NCI-H510A (cell line): ENCODE data around the gene CALHM4.
A peak's percentile ranks its signal among the peaks of the same experiment; 100 is the strongest.

ENCODE experiments used
- DNase-seq: peaks from one replicate; lab custom pipeline; 2025; lab: John Stamatoyannopoulos, UW

The CALHM4 gene, protein sequence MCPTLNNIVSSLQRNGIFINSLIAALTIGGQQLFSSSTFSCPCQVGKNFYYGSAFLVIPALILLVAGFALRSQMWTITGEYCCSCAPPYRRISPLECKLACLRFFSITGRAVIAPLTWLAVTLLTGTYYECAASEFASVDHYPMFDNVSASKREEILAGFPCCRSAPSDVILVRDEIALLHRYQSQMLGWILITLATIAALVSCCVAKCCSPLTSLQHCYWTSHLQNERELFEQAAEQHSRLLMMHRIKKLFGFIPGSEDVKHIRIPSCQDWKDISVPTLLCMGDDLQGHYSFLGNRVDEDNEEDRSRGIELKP

DNA sequence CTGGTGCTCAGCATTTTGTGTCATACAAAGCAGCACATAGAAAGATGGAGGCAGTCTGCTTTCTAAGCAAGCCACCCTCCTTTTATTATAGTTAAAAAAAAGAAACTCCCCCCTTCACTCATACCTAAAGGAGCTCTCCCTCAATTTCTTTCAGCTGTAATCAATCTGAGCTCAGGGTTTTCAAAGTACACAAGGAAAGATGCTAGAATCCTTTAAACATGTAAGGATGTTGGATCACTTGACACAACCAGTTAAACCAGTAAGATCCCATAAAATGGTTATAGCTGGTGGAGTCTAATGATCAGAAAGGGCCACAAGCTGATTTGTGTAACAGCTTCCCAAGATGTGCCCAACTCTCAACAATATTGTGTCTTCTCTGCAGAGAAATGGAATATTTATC, at the start of gene CALHM4:
Gene CALHM4, plus strand, starts transcription at position 301 of the 400 bp plus-strand sequence. Its CDS starts 43 bp downstream, at position 344.
- no peak for DNase-seq

DNA sequence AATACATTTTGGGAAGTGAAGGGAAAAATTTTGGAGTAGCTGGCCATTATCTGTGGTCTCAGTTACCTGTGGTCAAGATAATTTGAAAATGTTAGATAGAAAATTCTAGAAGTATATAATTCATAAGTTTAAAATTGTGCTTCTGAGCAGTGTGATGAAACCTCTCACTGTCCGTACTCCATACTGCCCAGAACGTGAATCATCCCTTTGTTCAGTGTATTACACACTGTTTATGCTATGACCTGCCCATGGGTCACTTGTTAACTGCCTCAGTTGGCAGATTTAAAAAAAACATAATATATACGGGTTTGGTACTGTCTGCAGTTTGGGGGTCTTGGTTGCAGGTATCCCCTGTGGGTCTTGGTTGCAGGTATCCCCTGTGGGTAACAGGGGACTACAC, 46.2 kb upstream of the CALHM4 start:
- DNase-seq, result no peak

DNA sequence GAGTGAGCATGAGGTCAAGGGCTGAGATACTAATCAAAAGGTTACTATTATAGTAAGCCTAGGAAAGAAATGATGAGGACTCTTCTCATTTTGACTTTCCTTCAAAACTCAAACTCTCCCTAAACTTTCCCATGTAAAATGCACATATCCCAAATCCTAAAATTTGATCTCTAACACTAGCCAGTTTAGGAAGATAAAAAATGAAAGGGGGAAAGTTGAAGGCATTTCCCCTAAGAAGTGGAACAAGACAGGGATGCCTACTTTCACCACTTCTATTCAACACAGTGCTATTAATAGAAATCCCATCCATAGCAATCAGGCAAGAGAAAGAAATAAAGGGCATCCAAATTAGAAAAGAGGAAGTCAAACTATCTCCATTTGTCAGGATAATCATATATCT, 45.0 kb upstream of the CALHM4 start:
- DNase-seq, result no peak

DNA sequence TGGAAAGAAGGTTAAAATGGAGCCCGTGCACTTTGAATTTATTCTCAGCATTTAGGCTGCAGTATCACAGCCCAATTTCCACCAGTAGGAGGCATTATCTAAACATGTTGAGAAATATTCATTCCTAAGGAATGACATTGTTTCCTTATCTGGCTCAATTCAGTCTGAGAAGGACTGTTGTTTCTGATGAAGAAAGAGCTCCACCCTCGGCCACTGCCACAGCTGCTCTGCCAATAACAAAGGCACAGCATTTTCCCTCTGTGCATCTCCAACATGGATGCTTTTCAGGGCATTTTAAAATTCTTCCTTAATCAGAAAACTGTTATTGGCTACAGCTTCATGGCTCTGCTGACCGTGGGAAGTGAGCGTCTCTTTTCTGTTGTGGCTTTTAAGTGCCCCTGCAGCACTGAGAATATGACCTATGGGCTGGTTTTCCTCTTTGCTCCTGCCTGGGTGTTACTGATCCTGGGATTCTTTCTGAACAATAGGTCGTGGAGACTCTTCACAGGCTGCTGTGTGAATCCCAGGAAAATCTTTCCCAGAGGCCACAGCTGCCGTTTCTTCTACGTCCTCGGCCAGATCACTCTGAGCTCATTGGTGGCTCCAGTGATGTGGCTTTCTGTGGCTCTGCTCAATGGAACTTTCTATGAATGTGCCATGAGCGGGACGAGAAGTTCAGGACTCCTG, 42.0 kb upstream of the CALHM4 start, which contains the start of gene CALHM5:
Gene CALHM5, plus strand, starts transcription at position 216 of the 687 bp plus-strand sequence. Its CDS starts 58 bp downstream, at position 274.
- no peak for DNase-seq

DNA sequence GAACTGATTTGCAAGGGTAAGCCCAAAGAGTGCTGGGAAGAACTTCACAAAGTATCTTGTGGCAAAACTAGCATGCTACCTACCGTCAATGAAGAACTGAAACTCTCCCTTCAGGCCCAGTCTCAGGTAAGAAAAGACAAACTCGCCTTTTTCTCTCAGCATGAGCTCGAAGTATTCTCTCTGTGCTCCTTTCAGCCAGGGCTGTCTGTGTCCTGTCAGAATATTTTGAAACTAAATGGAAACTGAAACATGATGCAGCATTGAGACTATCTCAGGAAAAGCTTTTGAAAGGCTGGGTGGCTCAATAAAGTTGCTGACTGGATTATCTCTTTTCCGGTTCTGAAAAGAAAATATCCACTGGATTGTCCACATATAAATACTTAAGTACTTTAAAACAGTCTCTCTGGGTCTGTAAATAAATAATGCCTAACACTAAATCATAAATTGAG, 41.4 kb upstream of the CALHM4 start:
- DNase-seq, result no peak

DNA sequence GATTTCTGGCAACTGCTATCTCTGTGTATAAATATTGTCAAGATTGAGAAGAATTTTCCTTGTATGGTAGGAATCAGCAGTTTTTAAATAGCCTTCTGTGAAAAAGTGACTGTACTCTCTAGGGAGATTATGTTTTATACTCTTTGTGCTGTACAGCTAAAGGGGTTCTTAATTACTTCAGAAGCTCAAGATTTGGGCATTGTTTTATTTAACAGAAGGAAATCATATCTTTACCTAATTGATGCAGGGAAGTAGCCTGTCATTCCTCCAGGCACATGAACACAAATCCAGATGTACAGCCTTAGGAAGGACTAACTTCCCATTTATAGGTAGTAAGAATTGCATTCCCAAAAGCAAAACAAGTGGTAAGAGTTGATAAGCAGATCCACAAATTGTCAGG, 40.8 kb upstream of the CALHM4 start:
- DNase-seq, result no peak

DNA sequence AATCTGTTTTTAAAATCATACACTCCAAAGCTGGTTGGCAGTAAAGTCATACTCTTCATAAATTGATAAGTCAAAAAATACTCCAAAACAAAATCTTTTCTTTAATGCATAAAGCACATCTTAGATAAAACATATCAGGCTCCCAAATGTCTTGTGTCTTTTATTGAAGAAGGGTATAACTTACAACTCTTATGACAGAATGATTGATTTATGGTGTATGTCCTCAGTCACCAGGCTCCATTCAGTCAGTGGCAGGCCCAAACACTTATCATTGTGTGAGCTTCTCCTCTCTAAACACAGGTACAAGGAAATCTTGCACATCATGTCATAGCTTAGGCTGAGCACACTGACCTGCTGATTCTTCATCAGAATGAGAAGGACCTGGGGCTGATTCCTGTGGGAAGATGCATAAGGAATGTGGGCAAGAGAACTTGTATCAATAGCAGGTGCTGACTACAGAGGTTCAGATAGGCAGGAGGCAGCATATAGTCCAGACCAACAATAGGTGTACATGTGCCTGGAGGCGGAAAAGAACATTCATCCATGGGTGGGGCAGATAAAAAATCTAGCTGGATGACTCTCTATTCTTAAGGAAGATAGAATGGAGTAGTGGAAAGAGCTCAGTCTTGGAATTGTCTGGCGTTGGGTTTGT, 40.2 kb upstream of the CALHM4 start:
- no peak for DNase-seq

DNA sequence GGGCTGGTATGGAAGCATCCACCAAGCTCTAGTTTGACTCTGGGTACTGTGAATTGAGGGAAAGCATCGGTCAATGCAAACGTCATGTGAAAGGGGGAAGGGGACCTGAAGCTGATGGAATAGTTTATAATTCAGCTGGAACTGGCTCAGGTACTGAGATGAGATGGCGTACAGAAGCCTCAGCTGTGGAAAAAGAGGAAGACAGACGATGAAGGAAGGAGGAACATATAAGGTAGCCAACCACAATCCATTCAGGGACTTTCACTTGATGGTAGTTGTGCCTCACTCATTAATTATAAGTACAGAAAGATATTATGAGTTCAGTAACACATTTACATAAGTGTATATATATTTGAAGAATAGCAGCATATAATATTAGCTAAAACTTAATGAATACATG, 39.4 kb upstream of the CALHM4 start:
- DNase-seq, result no peak

DNA sequence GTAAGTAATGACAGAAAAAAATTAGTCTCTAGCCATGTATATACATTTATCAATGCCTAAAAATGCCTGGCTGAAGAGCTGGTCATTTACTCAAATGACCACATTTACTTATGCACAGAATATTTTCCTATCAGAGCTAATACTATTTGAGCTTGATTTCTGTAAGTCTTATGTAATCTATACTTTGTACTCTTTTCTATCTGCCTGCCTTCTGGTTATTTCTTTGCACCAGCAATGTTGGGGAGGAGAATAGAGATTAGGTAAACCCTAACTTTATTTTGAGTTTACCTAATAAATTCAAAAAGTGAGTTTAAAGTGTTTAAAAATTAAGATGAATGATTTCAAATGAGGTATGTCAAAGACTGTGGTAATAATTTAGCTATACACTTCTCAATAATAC, 38.4 kb upstream of the CALHM4 start:
- DNase-seq, result no peak

DNA sequence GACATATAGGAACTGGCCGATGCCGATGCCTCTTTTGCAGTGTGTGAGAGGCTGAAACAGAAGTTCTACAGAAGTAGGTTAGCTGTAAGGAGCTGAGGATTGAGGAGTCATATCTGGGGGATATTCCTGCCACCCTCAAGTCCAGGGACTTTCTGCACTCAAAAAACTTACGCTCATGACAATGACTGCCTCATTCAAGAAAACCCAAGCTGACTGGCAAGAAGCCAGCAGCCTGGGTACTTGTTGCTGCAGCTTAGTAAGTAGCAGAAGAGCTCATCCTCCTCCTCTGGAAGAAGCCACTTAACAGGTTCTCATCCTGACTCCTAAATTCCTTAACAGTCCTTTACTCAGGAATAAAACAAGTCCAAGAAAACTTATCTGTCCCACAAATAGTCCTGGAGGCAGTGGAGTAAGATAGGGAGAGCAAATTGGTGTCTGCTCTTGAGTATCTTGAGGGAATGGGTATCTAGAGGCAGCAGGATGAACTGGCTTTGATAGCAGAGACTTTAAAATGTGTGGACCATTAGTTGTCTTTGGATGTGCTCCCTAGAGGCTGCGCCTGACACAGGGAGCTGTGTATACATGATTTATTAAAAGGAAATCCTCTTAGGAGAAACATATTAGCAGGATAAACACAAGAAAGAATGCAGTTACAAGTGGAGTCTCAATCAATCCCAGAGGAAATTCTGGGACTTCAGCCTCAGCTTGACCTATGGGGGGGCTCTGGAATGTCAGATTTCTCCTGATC, 34.8 kb upstream of the CALHM4 start:
- no peak for DNase-seq

DNA sequence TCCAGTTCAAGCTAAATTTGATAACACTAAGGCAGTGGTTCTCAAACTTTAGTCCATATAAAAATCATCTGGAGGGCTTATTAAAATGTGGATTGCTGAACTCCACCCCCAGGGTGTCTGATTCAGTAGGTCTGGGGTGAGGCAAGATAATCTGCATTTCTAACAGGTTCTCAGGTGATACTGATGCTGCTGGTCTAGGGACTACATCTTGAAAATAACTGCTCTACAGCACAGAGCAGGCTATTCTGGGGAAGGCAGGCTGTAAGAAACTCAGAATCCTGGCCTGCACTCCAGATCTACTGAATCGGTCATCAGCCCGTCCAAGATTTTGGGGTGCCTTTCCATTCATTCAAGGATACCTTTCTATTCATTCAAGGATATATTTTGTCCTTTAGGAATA, 30.7 kb upstream of the CALHM4 start:
- no peak for DNase-seq

DNA sequence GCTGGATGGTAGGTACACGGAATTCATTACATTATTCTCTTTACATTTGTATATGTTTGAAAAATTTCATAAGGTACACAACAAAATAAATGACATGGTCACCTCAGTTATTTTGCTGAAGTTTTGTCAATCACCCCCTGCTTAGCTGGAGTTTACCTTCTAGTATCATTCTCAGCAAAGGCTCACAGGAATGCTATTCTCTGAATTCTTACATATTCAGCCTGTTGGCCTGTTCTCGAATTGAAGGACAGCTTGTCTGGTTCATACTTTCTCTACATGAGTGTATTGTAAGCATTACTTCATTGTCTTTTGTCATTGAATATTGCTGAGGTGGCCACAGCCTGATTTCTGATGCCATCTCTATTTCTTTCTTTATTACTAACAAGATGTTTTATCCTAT, 29.3 kb upstream of the CALHM4 start:
- no peak for DNase-seq

DNA sequence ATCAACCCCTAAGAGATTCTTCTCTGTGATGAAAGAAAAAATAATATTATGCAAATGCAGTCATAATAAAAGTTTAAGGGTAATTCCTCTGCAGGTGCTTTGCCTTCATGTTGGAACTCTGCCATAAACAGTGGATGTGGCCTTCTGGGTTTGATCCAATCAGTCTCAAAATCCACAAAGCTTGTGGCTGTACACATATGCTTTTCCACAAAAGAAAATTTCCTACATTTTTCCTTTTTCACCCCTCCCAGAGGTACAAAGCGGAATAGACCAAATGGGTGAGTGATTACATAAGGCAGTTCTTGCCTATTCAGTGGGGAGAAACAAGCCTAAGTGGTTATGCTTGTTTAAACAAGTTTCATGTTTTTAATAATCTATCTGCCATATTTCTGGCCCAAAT, 25.4 kb upstream of the CALHM4 start:
- no peak for DNase-seq

DNA sequence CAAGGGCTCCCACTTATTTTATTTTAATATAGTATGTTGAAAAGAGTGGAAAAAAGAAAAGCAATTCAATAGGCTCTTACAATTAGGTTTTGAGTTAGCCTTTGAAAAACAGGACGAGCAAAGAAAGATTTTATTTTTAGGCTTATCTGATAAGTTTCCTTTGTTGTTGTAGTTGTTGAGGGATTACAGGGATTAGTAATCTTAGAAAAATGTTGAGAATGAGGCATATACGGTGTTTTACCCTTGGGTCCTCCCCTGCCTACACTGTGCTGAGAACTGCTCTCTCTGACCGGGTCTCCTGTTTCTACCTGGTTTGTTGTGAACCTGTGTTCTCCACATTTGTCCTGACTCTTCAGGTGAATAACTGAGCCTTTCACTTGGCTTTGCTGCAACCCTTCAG, 24.8 kb upstream of the CALHM4 start:
- no peak for DNase-seq

DNA sequence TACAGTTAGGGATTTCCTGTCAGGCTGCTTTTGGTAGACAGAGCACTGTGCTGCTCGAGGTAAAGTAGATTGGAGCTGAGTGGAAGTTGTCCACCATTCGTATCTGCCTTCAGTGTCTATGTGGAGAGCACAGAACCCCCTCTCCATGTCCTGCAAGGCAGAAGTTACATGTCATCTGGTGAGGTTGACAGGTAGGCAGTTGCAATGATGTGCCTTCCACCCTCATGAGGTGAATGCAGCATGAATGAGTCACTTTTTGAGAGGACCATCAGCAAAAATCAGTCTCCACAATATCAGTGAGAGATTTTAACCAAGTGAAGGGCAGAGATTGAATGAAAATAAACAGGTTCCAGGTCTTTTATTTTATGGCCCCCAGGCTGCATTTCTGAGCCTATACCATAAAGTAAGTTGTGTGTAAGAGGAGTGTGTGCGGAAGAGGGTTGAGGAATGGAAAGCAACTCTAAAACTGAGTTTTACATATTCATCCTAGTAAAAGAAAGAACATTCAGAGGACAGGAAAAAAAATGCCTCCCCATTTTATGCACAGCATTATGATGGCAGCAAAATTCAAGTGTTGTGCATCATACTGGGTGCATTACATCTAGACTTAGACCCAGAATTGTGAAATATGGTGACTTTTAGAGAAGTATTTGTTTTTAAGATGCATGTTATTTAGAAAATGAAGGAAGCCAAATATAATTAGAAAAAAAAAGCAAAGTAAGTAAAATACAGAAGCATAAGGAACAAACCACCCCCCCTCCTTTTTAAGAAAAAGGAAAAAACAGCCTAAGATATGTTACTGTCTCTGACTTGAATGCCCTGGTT, 23.9 kb upstream of the CALHM4 start:
- DNase-seq, result no peak

DNA sequence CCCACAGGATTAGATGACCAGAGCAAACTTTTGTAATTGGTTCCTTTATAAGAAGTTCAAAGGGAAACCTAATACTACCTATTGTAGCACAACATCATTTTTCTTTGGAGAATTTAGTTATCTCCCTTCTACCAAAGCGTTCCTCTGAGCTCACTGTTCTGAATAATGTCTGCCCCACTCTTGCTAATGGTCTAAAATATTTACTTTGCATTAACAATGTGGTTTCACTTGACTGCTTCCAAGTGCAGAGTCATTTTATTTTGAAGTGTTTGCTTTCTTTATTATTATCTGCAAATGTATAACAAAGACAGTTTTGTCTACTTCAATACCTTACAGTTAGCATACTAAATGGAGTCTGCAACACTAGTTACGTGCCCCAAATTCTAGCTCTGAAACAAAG, 23.1 kb upstream of the CALHM4 start:
- peak; percentile 20 for DNase-seq

DNA sequence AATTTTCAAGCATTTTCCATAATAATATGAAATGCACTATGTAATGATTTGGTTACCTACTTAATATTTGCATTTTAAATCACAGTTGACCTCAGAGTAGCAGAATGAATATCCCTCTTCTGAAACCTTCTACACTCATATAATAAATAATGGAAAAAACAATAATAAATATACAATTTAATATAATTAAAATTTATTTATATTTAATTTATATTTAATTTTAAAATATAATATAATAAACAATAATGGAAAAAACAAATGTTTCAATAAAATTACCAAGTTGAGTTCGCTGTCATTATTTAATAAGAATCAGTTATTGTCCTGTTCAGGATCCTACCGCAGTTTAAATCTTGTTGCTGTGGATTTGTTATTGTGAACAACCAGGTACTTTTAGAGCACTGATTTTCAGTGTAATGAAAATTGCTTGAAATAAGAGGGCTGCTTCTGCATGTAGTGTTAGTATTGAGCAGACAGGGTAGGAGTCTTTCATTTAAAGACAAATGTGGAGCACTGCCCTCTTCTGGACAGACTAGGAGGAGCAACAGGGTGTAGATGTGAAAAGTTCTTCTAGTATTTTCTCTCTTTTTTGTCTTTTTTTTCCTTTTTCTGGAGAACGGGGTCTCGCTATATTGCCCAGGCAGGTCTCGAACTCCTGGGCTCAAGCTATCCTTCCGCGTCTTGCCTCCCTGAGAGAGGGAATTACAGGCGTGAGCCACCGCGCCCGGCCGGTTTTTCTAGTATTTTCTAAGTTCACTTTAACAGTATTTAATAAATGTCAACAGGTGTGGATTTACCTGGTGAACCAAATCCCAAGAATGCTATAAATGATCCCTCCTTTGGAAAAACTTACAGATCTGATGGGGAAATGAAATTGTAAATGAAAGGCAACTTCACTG, 21.6 kb upstream of the CALHM4 start:
- DNase-seq, result no peak

DNA sequence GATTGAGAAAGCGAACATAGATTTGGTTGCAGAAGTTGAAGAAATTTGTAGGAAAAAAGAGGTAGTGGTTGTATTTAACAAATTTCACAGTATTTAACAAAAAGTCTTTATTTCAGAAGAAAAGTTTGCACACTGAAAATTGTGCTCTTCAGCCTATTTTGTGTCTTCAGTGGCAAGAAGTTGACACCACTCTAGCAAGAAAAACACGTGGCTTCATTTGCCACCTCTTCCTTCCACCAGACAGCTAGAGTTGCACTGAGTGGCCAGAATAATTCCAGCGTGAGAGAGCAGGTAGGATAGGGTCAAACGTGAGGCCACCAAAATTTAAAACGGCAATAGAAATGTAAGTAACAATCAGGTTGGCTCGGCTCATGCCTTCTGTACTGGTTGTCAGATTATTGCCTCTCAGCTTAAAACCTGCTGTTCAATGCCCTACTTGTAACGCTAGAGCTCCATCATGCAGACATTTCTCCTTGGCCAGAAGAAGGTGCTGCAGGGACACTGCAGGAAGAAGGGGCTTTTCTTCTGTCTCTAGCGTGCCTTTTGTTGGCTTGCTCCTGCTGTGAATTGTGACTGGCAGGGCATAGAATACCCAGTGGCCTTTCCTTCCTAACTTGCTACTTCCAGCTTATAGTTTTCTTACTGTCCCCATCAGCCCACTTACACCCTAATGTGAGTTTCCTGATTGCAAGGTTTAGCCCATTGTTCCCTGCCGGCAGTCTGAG, 20.2 kb upstream of the CALHM4 start:
- DNase-seq, result no peak

DNA sequence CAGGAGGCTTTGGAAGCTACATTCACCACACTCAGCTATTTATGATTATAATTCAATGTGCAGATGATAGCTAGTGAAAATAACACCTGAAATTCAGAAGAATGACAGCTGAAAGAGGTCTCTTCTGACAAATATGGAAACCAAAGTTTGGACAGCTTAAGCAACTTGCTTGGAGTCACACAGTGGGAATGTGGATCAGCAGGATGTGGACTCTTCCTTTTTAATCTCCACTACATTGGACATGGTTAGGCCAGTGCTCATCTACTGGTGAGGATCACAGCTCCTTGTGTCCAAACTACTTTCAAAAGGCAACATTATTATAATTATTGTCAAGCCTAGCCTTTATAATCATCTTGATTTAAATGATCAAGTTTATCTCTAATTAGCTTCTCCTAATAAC, 18.4 kb upstream of the CALHM4 start:
- DNase-seq, result no peak

DNA sequence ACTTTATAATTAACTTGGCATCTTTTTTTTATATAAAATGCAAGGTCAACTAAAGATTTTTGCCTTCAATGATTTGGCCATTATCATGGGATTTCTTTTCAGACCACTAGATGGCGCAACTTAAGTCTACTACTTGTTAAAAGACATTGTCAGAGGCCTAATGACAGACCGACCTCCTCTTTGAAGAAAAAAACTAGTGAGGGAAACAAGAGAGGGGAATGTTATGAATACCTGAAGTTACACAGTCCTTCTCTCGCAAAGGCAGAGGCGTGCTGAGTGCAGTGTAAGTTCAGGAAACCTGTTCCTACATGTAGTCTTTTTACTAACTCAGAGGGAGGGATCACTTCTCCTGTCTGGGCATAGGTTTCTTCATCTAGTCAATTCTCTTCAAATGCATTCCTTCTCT, 17.3 kb upstream of the CALHM4 start:
- DNase-seq, result no peak
